Colonic mucosa (tissue), 4 donors: ENCODE measurements around the gene ADAMTSL3. TPM values are rescaled to one million over a fixed set of nuclear protein-coding genes. Genes with fewer than 3 reads are reported as not detected.

ENCODE experiments used
- DNase-seq: peaks from one replicate; pipeline ENCODE4 v3.0.0-alpha.2; 2020
- H3K27ac ChIP-seq: fragments of 200-600 bp; one replicate; pipeline ENCODE4 v1.8.0; 2021
- H3K27me3 ChIP-seq: fragments of 200-600 bp; one replicate; pipeline ENCODE4 v1.8.0; 2021
- H3K36me3 ChIP-seq: fragments of 200-600 bp; one replicate; pipeline ENCODE4 v1.8.0; 2021
- H3K4me1 ChIP-seq: fragments of 200-600 bp; one replicate; pipeline ENCODE4 v1.8.0; 2021; ENCODE audit warnings: mild to moderate bottlenecking
- H3K4me3 ChIP-seq: fragments of 200-600 bp; one replicate; pipeline ENCODE4 v1.8.0; 2021
- H3K9ac ChIP-seq, 2 donors: one replicate each; pipeline ENCODE4 v1.7.0; 2013; ENCODE audit warnings: control low read depth in 2 of 2, low read depth in 2 of 2, low read length in 2 of 2
- H3K9me3 ChIP-seq: fragments of 200-600 bp; one replicate; pipeline ENCODE4 v1.8.0; 2021
- intact Hi-C: fragments of 100-400 bp; cut with DNase I; formaldehyde crosslinking; loops from one replicate; pipeline ENCODE4 v1.14.1; 2022
- total RNA-seq, 2 donors: library from RNA; stranded (reverse); fragmentation: NEBNext Ultra II Directional in 1 of 2; extraction: Animal tissue kit (Norgen Biotek cat#: 25700) in 1 of 2; gene quantifications; one replicate each; pipeline ENCODE4 v1.2.1, GENCODE V29; 2021
- TF ChIP-seq, protein P1 (sequence below): fragments of 200-600 bp; IDR thresholded peaks from one replicate; pipeline ENCODE4 v1.8.0; 2022; ENCODE audit warnings: antibody characterized with exemption, mild to moderate bottlenecking
- donor health status: healthy.
- donor health status: DM: no; HTN: no; CAD: no.
- donor health status: DM: no; HTN: no; CAD: no.

Gene ADAMTSL3
- total RNA-seq, 2 donors from 2014 or later = 0.72 to 4.8 TPM

DNA sequence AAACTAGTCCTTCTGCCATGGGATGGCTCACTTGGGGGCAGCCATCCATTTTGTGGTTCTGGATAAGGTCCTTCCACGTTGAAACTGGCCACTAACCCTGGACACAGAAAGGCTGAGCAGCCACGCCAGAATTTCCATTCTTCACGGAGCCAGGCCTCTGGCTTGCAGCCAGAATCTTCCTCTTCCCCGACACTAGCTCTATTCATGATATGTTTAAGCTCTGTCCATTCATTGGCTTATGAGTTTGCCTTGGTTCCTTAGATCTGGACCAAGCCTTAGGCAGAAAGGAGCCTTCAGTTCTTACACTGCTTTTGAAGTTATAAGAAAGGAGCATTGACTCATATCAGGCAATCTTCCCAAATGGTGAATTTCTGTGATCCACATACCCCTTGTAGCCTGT lies 293.2 kb downstream of the ADAMTSL3 start:
- Histone ChIP-seq H3K4me3 (no peak overlapping the region), H3K36me3 (no peaks in the 10 kb centered on the region), H3K4me1 (no peaks in the 10 kb centered on the region), H3K9me3 (no peaks in the 10 kb centered on the region), H3K9ac (no peak overlapping the region), H3K27me3 (no peaks in the 10 kb centered on the region), H3K27ac (no peak overlapping the region)
- no peak for DNase-seq
- intact Hi-C loops = no loop called here
- TF ChIP-seq, protein P1, sequence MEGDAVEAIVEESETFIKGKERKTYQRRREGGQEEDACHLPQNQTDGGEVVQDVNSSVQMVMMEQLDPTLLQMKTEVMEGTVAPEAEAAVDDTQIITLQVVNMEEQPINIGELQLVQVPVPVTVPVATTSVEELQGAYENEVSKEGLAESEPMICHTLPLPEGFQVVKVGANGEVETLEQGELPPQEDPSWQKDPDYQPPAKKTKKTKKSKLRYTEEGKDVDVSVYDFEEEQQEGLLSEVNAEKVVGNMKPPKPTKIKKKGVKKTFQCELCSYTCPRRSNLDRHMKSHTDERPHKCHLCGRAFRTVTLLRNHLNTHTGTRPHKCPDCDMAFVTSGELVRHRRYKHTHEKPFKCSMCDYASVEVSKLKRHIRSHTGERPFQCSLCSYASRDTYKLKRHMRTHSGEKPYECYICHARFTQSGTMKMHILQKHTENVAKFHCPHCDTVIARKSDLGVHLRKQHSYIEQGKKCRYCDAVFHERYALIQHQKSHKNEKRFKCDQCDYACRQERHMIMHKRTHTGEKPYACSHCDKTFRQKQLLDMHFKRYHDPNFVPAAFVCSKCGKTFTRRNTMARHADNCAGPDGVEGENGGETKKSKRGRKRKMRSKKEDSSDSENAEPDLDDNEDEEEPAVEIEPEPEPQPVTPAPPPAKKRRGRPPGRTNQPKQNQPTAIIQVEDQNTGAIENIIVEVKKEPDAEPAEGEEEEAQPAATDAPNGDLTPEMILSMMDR = no peak

DNA sequence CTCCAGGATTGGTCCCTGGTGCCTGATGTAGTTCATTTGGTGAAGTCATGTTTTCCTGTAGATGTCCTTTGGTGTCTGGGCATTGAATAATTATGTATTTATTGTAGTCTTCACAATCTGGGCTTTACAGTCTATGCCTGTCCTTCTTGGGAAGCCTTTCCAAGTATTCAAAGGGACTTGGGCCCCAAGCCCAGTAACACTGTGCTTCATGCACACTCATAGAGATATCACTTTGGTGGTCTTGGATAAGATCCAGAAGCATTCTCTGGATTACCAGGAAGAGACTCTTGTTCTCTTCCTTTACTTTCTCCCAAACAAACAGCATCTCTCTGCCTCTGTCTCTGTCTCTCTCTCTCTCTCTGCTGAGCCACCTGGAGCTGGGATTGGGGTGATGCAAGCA lies 300.6 kb downstream of the ADAMTSL3 start:
- no peak for DNase-seq
- intact Hi-C loops = no loop called here
- Histone ChIP-seq H3K27ac (no peak overlapping the region), H3K4me1 (no peaks in the 10 kb centered on the region), H3K9me3 (no peaks in the 10 kb centered on the region), H3K4me3 (no peak overlapping the region), H3K36me3 (no peaks in the 10 kb centered on the region), H3K27me3 (no peaks in the 10 kb centered on the region), H3K9ac (no peak overlapping the region)
- TF ChIP-seq, protein P1 = no peak

DNA sequence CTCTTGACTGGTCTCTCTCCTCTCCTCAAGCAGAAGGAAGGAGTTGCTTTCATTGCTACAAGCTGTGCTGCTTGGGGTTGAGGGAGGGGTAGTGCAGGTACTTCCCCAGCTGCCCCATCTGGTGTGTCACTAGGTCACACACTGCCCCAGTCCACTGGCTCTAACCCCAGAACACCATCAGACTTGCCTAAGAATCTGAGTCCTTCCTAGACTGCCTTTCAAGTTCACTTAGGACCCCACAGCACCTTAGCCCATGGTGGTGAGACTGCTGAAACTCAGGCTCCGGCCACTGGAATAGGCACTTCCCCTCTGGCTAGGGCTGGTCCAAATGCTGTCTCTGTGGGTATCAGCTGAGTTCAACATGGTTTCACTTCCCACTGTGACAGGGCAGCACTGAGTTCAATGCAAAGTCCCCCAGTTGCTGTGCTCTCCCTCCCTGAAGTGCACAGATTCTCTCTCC lies 301.9 kb downstream of the ADAMTSL3 start:
- intact Hi-C loops = no loop called here
- Histone ChIP-seq H3K4me1 (no peaks in the 10 kb centered on the region), H3K9ac (no peak overlapping the region), H3K27me3 (no peaks in the 10 kb centered on the region), H3K27ac (no peak overlapping the region), H3K4me3 (no peak overlapping the region), H3K36me3 (no peaks in the 10 kb centered on the region), H3K9me3 (no peaks in the 10 kb centered on the region)
- TF ChIP-seq, protein P1 = no peak
- DNase-seq = no peak

DNA sequence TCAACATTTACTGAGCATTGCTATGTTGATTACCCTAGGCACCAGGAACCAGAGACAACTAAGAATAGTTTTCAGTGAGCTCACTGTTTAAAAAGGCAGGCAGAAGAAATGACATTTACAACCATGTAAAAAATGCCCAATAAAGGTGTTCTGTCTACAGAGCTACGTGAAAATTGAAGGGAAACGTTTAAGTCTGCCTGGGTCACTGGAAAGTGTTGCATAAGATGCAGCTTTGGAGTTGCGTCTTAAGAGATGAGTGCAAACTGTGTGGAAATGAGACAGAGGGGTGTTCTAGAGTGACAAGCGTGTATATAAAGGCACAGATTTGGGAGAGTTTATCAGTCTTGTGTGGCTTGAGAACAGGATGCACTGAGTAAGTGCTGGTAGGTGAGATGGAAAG lies 303.0 kb downstream of the ADAMTSL3 start:
- DNase-seq = no peak
- H3K4me1 ChIP-seq = no peaks in the 10 kb centered on the region
- TF ChIP-seq, protein P1 = no peak
- no peaks in the 10 kb centered on the region for H3K9me3 ChIP-seq
- H3K36me3 ChIP-seq = no peaks in the 10 kb centered on the region
- no peak overlapping the region for H3K9ac ChIP-seq
- intact Hi-C loops = no loop called here
- H3K27me3 ChIP-seq = no peaks in the 10 kb centered on the region
- no peak overlapping the region for H3K27ac ChIP-seq
- H3K4me3 ChIP-seq = no peak overlapping the region

DNA sequence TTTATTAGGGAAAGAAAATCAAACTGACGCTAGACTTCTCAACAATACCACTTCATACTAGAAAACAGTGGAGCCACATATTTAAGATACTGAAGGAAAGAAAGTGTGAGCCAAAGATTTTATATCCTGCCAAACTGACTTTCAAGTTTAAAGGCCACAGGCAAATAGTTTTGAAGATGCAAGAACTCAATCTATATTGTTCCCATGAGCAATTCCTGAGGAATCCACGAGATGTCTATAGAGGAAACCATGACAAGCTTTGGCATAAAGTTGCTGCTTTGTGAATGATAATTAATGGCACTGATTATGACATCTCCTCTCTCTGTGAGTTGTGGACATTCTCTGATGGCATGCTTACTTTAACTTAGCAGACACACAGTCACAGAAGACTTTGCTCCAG lies 305.6 kb downstream of the ADAMTSL3 start:
- no peak overlapping the region for H3K27ac ChIP-seq
- TF ChIP-seq, protein P1 = no peak

More for the DNA sequence above, 305.6 kb downstream of the ADAMTSL3 start:
- H3K27me3 ChIP-seq = no peaks in the 10 kb centered on the region
- H3K9me3 ChIP-seq = no peaks in the 10 kb centered on the region
- intact Hi-C loops = no loop called here
- no peaks in the 10 kb centered on the region for H3K4me1 ChIP-seq
- DNase-seq = no peak
- H3K4me3 ChIP-seq = no peak overlapping the region
- no peaks in the 10 kb centered on the region for H3K36me3 ChIP-seq
- H3K9ac ChIP-seq = no peak overlapping the region
